Subcutaneous abdominal adipose tissue (tissue), 5 donors: ENCODE measurements around the gene SNRNP48.

Source experiments
- H3K27ac ChIP-seq: one replicate; pipeline ENCODE4 v1.7.0; 2013; ENCODE audit warnings: low read depth, mild to moderate bottlenecking, inconsistent platforms, low read length, moderate library complexity
- H3K27me3 ChIP-seq, 5 donors: one replicate each; pipeline ENCODE4 v1.7.0; 2013; ENCODE audit warnings: low read length in 5 of 5, inconsistent platforms in 1 of 5; ENCODE audit not compliant: control insufficient read depth in 5 of 5, insufficient read depth in 4 of 5
- H3K36me3 ChIP-seq, 5 donors: one replicate each; pipeline ENCODE4 v1.7.0; 2013; ENCODE audit warnings: low read length in 5 of 5; ENCODE audit not compliant: control insufficient read depth in 5 of 5, insufficient read depth in 5 of 5
- H3K4me1 ChIP-seq, 5 donors: one replicate each; pipeline ENCODE4 v1.7.0; 2013; ENCODE audit warnings: low read length in 5 of 5, mild to moderate bottlenecking in 3 of 5, moderate library complexity in 1 of 5; ENCODE audit not compliant: control insufficient read depth in 5 of 5, insufficient read depth in 5 of 5
- H3K4me3 ChIP-seq, 5 donors: one replicate each; pipeline ENCODE4 v1.7.0; 2013; ENCODE audit warnings: low read length in 5 of 5, low read depth in 1 of 5
- H3K9ac ChIP-seq, 5 donors: one replicate each; pipeline ENCODE4 v1.7.0; 2013; ENCODE audit warnings: low read length in 5 of 5, mild to moderate bottlenecking in 4 of 5, moderate library complexity in 3 of 5
- H3K9me3 ChIP-seq, 5 donors: one replicate each; pipeline ENCODE4 v1.7.0; 2013; ENCODE audit warnings: low read length in 5 of 5; ENCODE audit not compliant: control insufficient read depth in 5 of 5
- donor health status: healthy.
- donor health status: healthy.
- donor health status: healthy.
- donor health status: healthy.
- donor health status: healthy.

Gene SNRNP48

DNA sequence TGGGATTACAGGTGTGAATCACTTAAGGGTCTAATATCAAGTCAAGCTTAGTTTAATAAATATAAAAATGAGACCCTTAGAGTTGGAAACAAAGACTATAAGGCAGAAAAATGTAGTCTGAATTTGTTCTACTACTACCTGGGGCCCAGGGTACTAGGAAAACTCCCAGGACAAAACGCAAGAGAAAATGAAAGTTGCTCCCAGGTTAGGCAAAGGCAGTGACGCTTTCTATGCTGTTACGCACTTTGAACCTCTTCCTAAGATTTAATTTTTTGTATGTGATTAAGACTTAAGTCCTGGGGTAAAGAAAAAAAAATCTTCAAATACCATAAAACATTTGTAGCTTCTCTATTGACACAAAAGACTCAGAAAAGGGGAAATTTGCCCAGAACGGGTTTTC lies 31.2 kb upstream of the SNRNP48 start:
- H3K27me3 ChIP-seq: peaks cover 0 to 11% (median 1%) of the 10 kb centered on the region in 5 donors
- H3K4me1 ChIP-seq: no peaks in the 10 kb centered on the region
- H3K36me3 ChIP-seq: no peaks in the 10 kb centered on the region
- H3K9me3 ChIP-seq: no peaks in the 10 kb centered on the region
- no peak overlapping the region for H3K9ac ChIP-seq
- no peak overlapping the region for H3K27ac ChIP-seq
- H3K4me3 ChIP-seq: no peak overlapping the region

- Histone ChIP-seq H3K27ac (no peak overlapping the region), H3K9ac (no peak overlapping the region), H3K4me1 (no peaks in the 10 kb centered on the region), H3K27me3 (peaks cover 0 to 11% (median 0%) of the 10 kb centered on the region in 5 donors), H3K36me3 (no peaks in the 10 kb centered on the region), H3K9me3 (no peaks in the 10 kb centered on the region), H3K4me3 (no peak overlapping the region)
These were observed 30.8 kb upstream of the SNRNP48 start for GRCh38 chr6:7559196-7559595.

- no peaks in the 10 kb centered on the region for H3K36me3 ChIP-seq
- no peak overlapping the region for H3K27ac ChIP-seq
- H3K27me3 ChIP-seq: peaks cover 0 to 11% (median 0%) of the 10 kb centered on the region in 5 donors
- no peaks in the 10 kb centered on the region for H3K4me1 ChIP-seq
- no peaks in the 10 kb centered on the region for H3K9me3 ChIP-seq
- H3K4me3 ChIP-seq: no peak overlapping the region
- no peak overlapping the region for H3K9ac ChIP-seq
These were observed 30.2 kb upstream of the SNRNP48 start for GRCh38 chr6:7559651-7560385.

GRCh38 chr6:7561153-7561964 lies 28.6 kb upstream of the SNRNP48 start:
- Histone ChIP-seq H3K36me3 (no peaks in the 10 kb centered on the region), H3K27me3 (peaks cover 0 to 7% (median 0%) of the 10 kb centered on the region in 5 donors), H3K4me1 (no peaks in the 10 kb centered on the region), H3K9me3 (no peaks in the 10 kb centered on the region), H3K9ac (no peak overlapping the region), H3K4me3 (no peak overlapping the region), H3K27ac (no peak overlapping the region)

- Histone ChIP-seq H3K36me3 (no peaks in the 10 kb centered on the region), H3K27me3 (peaks cover 0 to 7% (median 0%) of the 10 kb centered on the region in 5 donors), H3K27ac (no peak overlapping the region)
These were observed 27.2 kb upstream of the SNRNP48 start for GRCh38 chr6:7562769-7563168.

DNA sequence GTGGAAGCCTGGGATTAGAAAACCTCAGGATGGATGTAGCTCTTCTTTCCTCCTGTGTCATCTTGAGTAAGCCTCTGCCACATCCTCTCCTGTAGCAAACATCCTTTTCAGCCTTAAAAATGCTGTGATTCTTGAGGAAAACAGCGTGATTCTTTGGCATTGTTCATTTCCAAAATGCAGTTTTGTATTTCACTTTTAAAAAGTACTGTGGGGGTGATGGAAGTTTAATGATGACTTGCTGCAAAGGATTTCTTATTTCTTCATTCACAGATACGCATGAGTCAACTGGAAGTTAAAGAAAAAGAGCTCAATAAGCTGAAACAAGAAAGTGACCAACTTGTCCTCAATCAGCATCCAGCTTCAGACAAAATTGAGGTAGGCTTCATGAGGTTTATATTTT lies 23.9 kb upstream of the SNRNP48 start:
- H3K4me1 ChIP-seq: peaks cover 4 to 12% (median 8%) of the 10 kb centered on the region in 5 donors
- H3K4me3 ChIP-seq: no peak overlapping the region
- H3K9me3 ChIP-seq: no peaks in the 10 kb centered on the region
- H3K36me3 ChIP-seq: no peaks in the 10 kb centered on the region
- H3K27me3 ChIP-seq: peaks cover 0 to 5% (median 0%) of the 10 kb centered on the region in 5 donors
- H3K27ac ChIP-seq: no peak overlapping the region
- H3K9ac ChIP-seq: no peak overlapping the region

More at GRCh38 chr6:7562769-7563168, 27.2 kb upstream of the SNRNP48 start:
- no peak overlapping the region for H3K9ac ChIP-seq
- no peak overlapping the region for H3K4me3 ChIP-seq
- H3K9me3 ChIP-seq: no peaks in the 10 kb centered on the region
- peaks cover 0 to 5% (median 4%) of the 10 kb centered on the region in 5 donors for H3K4me1 ChIP-seq

DNA sequence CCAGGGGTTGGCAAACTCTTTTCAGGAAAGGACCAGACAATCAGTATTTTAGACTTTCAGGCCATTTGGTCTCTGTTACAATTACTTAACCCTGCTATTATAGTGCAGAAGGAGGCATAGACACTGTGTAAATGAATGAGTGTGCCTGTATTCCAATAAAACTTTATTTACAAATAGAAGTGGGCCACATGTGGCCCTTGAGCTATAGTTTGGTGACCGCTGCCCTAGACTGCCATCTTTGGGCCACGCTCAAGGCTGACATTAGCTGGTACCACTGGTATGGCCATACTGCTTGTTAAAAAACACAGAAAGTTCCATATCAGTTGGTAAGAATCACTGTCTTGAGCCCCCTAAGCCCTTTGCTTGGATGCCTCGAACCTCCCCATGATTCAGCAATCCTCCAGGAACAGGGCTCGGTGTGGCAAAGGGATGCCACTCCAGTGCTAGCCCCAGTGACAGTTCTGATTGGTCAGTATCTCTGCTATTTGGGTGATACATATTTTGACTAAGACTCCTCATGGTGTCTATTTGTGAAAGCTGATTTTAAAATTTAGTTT lies 23.3 kb upstream of the SNRNP48 start:
- Histone ChIP-seq H3K9ac (no peak overlapping the region), H3K4me1 (peaks cover 4 to 12% (median 8%) of the 10 kb centered on the region in 5 donors), H3K36me3 (no peaks in the 10 kb centered on the region), H3K9me3 (no peaks in the 10 kb centered on the region), H3K27ac (no peak overlapping the region), H3K27me3 (no peaks in the 10 kb centered on the region), H3K4me3 (no peak overlapping the region)

DNA sequence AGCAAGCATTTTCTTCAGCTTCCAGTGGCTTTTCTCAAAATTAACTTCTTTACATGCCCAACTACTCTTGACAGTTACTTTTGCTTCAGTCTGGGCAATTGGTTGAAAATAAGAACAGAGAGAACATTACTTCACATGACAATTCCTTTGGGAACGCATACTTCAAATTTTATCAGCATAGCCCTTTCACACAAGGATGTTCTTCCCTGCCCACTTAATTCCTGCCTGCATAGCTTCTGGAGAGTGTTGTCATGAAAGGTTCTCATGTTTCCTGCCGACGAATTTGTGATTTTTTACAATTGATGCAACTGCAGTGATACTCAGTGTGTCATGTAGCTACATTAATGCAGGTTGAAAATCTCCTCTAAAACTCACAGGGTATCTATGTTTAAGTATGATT lies 22.0 kb upstream of the SNRNP48 start:
- Histone ChIP-seq H3K36me3 (no peaks in the 10 kb centered on the region), H3K9ac (no peak overlapping the region), H3K4me3 (no peak overlapping the region), H3K4me1 (peaks cover 4 to 12% (median 8%) of the 10 kb centered on the region in 5 donors), H3K27me3 (no peaks in the 10 kb centered on the region), H3K9me3 (no peaks in the 10 kb centered on the region), H3K27ac (no peak overlapping the region)

DNA sequence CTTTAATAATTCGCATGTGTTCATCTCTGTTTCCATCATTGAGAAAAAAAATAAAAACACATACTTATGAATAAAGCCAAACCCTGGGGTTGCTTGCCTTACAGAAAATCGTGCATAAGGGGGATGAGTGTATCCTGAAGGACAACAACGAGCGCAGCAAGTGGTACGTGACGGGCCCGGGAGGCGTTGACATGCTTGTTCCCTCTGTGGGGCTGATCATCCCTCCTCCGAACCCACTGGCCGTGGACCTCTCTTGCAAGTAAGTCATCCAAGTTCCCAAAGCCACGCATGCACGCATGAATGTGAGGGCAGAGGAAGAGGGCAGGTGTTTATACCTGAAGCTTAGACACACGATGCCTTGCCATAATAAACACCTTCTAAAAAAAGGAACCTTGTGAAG lies 20.9 kb upstream of the SNRNP48 start:
- H3K27ac ChIP-seq: no peak overlapping the region
- H3K36me3 ChIP-seq: no peaks in the 10 kb centered on the region
- no peaks in the 10 kb centered on the region for H3K9me3 ChIP-seq
- H3K4me1 ChIP-seq: peaks cover 4 to 12% (median 8%) of the 10 kb centered on the region in 5 donors
- H3K27me3 ChIP-seq: no peaks in the 10 kb centered on the region
- H3K4me3 ChIP-seq: no peak overlapping the region
- H3K9ac ChIP-seq: no peak overlapping the region
